ENCODE results near the gene TMEM221.

GRCh38 chr19:17429641-17430113 lies 18.8 kb downstream of the TMEM221 start:
- TF ChIP-seq, protein P1, sequence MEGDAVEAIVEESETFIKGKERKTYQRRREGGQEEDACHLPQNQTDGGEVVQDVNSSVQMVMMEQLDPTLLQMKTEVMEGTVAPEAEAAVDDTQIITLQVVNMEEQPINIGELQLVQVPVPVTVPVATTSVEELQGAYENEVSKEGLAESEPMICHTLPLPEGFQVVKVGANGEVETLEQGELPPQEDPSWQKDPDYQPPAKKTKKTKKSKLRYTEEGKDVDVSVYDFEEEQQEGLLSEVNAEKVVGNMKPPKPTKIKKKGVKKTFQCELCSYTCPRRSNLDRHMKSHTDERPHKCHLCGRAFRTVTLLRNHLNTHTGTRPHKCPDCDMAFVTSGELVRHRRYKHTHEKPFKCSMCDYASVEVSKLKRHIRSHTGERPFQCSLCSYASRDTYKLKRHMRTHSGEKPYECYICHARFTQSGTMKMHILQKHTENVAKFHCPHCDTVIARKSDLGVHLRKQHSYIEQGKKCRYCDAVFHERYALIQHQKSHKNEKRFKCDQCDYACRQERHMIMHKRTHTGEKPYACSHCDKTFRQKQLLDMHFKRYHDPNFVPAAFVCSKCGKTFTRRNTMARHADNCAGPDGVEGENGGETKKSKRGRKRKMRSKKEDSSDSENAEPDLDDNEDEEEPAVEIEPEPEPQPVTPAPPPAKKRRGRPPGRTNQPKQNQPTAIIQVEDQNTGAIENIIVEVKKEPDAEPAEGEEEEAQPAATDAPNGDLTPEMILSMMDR (IDR thresholded peaks at IDR 0.05; ENCODE audit: extremely low read depth in 1 of 2, insufficient read depth in 1 of 2, low read depth in 1 of 2, low read length in 2 of 2) = no peak
- TF ChIP-seq JUN (IDR thresholded peaks at IDR 0.05; ENCODE audit: borderline replicate concordance, insufficient read depth, insufficient read length, low read depth) (no peak), POLR2A (IDR thresholded peaks at IDR 0.05; ENCODE audit: low read depth, low read length) (no peak), POLR2AphosphoS5 (IDR thresholded peaks at IDR 0.05; ENCODE audit: insufficient read depth, low read depth, low read length) (no peak)

Measured in endothelial cell of umbilical vein (primary cell).